GM15510 (cell line): ENCODE data around the gene SMAD3.

Experiments used
- POLR2A ChIP-seq: IDR thresholded peaks from 3 replicates; pipeline ENCODE4 v1.6.1; 2011; ENCODE audit warnings: borderline replicate concordance; ENCODE audit not compliant: insufficient read length; ENCODE audit errors: extremely low read depth

SMAD3 gene

GRCh38 chr15:67067930-67068551 is 2.6 kb downstream of the SMAD3 start:
- TF ChIP-seq POLR2A = no peak

DNA sequence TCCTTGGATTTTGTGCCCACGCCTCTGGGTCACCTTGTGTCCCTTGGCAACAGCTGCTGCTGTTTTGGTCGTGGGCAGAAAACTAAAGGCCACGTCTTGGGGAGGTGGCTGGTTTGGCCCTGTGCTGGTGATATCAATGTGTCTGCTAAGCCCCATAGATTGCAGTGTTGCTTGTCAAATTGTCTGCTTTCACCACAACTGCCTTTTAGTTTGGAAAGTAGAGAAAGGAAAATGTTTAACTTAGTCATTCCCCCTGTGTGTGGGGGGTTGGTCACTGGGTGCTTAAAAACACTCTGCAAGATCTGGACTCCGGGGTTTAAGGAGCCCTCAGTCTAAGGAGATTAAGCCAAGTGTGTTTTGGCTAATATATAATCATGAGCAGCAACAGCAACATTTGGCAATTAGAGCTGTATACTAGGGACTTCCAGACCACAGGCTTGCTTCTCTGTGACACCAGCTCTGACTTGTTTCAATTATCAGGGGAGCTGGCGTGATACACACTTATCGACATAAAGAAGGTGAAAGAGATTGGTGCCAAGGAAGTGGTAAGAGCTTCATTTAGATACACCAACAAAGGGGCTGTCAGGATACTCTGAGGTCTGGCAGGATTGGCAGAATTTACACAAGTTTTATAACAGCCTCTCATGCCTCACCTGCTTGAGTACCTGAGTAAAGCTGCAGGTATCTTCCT is 3.5 kb downstream of the SMAD3 start:
- TF ChIP-seq POLR2A = no peak

DNA sequence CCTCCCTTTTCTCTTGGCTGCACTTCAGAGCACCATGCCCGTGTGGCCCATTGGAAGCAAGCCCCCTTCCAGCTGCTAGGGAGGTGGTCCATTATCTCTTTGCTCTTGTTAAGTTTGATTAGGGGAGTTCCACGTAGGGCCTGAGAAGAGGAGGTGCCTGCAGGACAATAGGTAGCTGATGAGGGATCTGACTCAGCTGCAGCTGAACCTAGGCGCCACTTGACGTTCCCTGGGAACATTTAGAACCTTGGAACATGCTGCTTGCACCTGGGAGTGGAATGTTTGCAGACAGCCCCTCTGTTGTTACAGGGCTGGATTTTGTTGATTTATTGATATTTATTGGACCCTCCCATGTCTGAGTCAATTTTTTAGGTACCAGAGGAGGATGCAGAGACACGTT is 4.7 kb downstream of the SMAD3 start:
- TF ChIP-seq POLR2A = no peak

DNA sequence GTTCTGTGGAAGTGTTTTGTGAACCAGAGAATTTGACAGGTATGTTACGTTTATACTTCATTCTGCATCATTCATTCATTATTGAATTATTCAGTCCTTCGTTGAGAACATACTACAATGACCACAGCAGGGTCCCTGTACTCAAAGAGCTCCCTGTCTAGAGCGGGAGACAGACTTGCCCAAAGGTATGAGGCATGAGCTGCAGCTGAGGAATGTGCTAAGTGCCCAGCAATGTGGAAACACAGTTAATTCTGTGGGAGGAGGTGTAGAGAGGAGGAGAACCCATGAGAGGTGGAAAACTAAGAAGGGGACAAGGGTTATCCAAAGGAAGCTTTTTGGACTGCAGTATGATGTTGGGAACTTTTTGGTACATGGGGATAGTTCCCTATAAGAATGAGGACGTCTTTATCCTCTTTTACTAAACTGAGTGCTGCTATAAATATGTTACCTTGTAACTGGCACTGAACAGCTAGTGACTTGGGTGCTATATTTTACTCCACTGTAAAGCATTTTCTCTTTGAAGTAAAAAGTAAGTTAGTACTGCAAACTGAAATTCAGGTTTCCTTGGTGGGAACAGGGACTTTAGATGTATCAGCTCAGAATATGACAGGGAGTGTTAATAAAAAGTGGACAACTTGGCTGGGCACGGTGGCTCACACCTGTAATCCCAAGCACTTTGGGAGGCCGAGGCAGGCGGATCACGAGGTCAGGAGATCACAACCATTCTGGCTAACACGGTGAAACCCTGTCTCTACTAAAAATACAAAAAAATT is 5.7 kb downstream of the SMAD3 start:
- TF ChIP-seq POLR2A = no peak

GRCh38 chr15:67072442-67072841 is 7.0 kb downstream of the SMAD3 start:
- no peak for TF ChIP-seq POLR2A

GRCh38 chr15:67072958-67073357 is 7.6 kb downstream of the SMAD3 start:
- no peak for TF ChIP-seq POLR2A

- no peak for TF ChIP-seq POLR2A
These were observed 9.5 kb downstream of the SMAD3 start for GRCh38 chr15:67074886-67075229.

- TF ChIP-seq POLR2A = no peak
These were observed 10.9 kb downstream of the SMAD3 start for GRCh38 chr15:67076147-67076843.

- TF ChIP-seq POLR2A = no peak
These were observed 12.3 kb downstream of the SMAD3 start for GRCh38 chr15:67077641-67078215.

GRCh38 chr15:67079361-67079760 is 14.0 kb downstream of the SMAD3 start:
- no peak for TF ChIP-seq POLR2A

GRCh38 chr15:67080118-67080899 is 14.9 kb downstream of the SMAD3 start:
- no peak for TF ChIP-seq POLR2A

DNA sequence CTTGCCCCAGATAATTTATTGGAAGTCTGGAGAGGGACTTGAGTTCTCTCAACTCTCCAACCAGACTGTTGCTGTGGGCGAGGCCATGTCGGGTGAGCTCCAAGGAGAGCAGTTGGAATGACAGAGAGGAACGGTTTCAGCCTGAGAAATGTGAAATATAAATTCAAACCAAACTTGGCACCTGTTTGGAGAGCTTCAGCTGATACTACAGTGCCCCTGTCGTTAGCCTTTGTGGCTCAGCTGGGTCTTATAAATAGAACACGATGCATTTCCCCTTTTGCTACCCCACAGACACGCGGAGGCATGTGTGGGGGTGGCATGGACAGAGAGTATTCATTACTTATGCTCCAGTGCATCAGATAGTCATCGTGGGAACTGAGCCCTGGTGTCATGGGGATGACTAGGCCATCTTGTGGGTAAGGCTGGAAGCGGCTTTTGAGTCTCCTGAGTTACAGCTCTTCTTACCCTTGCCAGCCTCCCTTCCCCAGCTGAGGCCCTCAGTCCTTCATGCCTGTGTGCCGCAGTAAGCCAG is 15.6 kb downstream of the SMAD3 start:
- TF ChIP-seq POLR2A = no peak

DNA sequence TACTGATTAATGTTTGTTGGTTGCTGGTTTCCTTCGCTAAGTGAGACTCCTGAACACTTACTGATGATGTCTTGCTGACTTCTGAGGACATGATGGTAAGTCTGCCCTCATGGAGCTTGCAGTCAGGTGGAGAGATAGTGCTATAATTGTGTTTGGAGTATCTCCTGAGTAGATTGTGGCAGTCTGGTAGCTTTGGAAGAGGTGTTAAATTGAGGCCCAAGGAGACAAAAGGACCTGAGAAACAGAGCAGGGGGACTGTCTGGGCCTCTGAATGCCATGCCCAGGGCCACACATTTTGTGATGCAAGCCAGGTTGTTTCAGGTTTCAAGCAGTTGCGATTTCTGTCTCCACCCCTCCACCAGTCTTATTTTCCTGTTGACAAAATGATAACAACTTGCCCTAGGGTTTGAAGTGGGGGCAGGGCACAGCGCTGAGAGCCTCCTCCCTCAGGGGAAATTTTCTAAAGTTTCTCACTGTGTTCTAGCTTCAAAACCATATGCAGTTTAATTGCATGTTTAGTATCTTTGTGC is 16.7 kb downstream of the SMAD3 start:
- no peak for TF ChIP-seq POLR2A
